HG03342 (cell line): ENCODE data around the gene OR4F29.
"Not testable (repeated sequence)": the region's sequence is repeated elsewhere in the genome, so short reads cannot be mapped to it uniquely, and the experiment has no call there.

Experiments used
- ATAC-seq: cut with Tn5 transposase; IDR thresholded peaks from one replicate; pipeline ENCODE4 v1.9.1; 2021; ENCODE audit warnings: mild to moderate bottlenecking, moderate library complexity; ENCODE audit not compliant: unreplicated experiment

The OR4F29 gene

GRCh38 chr1:451578-451977, at the start of gene OR4F29:
Gene OR4F29, minus strand, starts transcription at chr1:451678. Its CDS starts 0 bp downstream, at chr1:451678.
- ATAC-seq = not testable (repeated sequence)
